Measurements from ENCODE around the gene PLIN3.
"Not testable (repeated sequence)": the region's sequence is repeated elsewhere in the genome, so short reads cannot be mapped to it uniquely, and the experiment has no call there.

Gene PLIN3, protein sequence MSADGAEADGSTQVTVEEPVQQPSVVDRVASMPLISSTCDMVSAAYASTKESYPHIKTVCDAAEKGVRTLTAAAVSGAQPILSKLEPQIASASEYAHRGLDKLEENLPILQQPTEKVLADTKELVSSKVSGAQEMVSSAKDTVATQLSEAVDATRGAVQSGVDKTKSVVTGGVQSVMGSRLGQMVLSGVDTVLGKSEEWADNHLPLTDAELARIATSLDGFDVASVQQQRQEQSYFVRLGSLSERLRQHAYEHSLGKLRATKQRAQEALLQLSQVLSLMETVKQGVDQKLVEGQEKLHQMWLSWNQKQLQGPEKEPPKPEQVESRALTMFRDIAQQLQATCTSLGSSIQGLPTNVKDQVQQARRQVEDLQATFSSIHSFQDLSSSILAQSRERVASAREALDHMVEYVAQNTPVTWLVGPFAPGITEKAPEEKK

DNA sequence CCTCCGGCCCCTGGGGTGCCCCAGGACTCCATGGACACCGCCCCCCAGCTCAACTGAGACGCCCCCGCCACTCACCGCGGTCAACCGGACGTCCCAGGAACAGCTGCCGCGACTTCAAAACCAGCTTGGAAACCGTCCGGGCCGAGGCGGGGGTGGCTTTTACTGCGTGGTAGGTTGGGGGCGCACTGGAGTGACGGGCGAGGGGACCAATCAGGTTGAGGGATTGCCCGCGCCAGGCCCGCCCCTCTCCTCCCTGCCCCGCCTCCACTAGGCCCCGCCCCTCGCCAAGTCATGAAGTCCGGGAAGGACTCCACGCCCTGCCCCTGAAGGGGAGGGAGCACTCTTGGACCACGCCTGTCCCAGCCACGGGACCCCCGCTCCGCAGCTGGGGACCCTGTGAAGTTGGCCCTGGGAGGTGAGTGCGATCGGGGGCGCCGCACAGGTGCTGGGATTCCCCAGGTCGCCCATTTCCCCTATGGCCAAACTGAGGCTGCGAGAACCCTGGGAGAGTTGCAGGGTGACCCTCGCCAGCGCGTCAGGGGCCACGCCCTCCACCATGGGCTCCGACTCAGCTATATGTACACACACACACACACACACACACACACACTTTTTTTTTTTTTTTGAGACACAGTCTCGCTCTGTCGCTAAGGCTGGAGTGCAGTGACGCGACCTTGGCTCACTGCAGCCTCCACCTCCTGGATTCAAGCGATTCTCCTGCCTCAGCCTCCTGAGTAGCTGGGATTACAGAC is at the start of gene PLIN3:
Gene PLIN3 (minus strand): TSS at position 134 of the 752 bp plus-strand sequence. CDS start 6,273 bp downstream, outside the sequence.
- peak; percentile 97 for DNase-seq

DNA sequence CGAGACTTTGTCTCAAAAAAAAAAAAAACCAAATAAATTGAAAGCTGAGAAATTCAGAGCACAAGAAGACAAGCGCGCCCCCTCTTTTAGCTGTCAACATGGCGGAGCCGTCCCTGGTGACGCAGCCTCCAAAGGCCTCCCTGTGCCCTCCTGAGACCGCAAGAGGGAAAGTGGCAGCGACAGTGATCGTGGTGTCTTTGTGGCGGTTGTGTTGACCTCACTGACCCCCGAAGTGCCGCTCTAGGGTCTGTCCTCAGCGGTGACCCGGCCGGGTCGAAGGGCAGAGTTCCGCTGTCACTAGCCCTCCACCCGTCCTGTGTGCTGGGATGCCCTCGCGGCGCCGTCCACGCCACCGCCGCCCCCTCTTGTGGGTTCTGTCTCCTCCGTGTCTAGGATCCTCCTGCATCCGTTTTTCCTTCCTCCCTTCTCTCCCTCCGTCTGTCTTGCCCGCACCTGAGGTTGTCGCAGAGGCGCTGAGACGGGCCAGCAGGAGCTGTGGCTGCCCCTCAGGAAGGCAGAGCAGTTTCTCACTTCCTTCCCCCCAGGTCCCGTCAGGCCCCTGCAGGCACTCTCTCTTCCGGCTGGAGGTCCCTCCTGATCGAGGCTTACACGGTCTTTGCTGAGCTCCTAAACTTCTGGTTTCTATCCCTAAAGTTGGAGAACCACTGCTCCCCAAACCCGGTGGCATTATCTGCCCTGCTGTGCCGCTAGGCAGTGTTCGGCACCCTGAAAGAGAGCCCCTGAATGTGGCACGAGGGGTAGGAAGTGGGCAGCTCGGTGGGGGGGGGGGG is 49.0 kb upstream of the PLIN3 start:
- DNase-seq = no peak

DNA sequence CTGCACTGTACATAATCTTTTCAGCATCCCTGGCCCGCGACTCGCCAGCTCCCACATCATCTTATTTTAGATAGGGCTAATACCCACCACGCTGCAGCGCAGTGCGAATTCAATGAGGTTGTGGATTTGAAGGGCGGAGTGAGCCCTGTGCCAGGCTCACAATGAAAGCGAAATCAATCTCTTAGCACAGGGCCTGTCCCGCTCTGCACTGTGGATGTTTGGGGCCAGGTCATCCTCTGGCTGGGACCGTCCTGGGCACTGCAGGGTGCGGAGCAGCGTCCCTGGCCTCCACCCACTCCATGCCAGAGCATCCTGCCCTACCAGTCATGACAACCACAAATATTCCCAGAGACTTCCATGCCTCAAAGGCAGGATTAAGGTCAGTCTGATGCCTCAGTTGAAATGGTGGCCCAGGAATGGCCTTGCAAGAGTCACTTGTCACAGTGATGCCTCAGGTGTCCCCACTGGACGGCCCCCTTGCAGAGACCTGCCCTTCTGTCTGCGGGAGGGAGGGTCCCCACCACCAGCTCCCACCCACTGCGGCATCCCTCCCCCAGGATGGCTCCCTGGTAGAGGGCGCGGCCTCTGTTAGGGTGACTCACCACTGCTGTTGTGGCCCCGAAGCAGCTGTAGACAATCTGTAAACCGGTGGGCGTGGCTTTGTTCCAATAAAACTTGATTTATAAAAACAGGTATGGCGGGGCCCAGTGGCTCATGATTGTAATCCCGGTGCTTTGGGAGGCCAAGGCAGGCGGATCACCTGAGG is 47.5 kb upstream of the PLIN3 start:
- no peak for DNase-seq

DNA sequence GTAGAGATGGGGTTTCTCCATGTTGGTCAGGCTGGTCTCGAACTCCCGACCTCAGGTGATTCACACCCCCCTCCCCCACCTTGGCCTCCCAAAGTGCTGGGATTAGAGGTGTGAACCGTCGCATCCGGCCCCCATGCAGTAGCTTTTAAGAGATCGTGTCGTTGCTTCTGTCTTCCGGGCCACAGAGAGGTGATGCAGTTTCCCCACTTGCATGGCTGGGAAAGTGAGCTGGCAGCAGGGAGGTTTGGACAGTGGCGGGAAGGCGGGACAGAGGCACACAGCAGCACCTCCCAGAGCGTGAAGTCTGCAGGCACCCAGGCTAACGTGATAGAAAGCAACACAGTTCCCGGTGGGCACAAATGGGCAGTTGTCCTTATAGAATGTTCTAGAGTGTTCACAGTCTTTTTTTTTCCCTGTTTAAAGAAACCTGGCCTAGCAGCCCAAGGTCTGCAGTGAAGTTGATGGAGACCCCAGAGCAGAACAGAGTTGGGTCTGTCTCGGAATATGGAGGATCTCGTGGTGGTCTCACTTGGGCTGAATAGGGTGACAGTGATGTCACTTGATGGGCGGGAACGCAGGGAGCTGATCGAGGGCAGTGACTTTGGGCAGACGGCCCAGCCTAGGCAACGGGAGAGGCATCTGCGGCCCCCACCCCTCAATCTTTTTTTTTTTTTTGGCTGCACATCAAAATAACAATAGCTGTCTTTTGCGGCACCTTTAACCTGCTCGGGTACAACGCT is 46.7 kb upstream of the PLIN3 start:
- no peak for DNase-seq

DNA sequence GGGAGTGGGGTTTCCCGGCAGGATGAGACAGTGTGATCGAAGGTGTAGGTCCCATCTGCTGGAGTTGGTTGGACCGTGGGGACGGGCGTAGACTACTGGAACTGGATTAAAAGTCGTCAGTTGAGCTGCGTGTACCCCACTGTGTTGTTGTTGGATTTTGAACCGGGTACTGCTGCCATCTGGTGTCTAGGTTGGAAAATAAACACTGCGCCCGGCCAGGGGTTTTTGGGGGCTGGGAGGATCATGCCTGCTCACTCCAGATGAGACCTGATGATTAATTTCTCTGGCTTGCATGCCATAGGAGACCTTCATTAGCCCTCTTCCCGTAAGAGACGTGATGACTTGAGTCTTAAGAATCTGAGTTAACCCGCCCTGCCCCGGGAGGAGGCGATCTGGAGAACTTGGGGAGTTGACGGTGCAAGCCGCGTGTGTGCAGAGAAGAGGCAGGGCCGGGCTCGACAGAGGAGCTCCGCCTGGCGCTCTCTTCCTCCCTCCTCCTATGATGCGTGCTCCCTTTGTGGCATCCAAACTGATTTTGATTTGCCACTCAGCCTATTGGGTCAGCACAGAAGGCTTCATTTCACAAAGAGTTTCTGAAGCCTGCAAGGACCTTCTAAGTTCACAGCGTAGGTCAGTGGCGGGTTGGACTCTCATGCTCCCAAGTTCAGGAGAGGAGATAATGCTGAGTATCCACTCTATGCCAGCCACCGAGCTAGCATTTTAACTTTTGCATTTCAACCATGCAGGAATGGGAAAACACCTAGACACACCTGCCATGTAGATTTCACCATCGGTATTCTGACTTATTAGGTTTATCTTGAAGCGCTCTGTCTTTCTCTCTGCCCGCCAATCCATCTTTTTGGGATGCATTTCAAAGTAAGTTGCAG is 44.6 kb upstream of the PLIN3 start:
- peak; percentile 79 for DNase-seq

DNA sequence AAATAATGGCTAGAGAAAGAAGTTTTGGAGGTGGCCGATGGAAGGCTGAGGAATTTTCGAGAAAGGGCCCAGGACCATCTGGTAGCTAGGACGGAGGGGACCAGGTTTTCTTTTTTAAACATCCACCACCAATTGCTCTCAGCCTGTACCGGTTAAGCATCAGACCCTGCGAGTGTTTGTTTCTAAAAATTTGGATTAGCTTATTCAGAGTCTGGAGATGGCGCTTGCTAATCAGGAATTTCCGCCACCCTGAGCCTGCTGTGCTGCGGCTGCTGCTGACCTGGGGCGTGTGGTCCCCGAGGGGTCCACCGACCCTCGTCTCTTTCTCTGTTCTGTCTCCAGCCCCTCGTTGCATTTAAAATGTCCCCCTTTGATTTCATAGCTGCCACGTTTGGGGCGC is 43.8 kb upstream of the PLIN3 start:
- no peak for DNase-seq

DNA sequence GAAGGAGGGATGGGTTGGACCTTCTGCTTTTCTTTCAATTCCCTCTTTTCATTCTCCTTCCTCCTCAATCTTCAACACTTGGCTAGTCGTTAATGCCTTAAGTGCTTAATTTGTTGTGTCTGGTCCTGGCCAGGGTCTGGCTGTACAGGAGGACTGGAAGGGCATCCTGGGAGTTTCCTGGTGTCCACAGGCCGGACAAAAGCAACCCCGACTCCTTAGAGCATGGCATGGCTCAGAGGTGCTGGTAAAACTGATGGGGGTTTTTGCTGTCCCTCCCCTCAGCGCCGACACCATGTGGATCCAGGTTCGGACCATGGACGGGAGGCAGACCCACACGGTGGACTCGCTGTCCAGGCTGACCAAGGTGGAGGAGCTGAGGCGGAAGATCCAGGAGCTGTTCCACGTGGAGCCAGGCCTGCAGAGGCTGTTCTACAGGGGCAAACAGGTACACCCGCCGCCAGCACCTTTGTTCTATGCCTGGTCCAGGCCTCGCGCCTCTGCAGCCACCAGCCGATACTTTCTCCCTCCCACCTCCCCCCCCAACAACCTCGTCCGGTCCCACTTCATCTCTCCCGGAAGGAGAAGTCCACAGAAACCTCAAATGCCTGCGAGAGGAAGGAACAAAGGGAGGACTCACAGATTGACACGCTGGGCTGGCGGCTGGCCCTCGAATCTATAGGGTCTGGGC is 43.3 kb upstream of the PLIN3 start:
- DNase-seq = no peak

DNA sequence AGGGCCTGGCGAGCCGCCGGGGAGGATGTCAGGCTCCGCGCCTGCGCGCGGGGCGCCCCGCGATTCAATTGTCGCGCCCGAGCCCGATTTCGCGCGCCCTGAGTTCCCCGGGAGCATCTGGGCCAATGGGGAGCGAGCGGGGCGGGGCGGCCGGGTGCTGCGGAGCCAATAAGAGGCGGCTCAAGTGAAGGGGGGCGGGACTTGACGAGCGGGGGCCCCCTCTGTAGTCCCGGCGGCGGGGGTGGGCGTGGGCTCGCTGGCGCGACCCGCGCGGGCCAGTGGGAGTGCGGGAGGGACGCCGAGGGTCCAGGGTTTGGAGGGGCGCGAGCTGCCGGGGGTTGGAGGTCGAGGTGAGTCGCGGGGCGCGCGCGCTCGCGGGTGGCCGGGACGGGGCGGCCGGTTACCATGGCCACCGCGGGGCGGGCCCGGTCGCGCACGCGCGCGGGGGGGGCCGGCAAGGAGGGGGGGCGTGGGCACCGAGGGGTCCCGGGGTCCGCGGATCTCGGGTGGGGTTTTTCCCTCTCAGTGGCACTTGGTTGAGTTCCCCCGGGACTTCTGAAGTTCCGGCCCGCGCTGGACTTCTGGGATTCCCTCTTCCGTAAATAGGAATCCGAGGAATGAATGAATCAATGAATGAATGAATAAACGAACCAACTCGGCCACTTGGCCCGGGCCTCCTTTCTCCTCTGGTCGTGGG is 42.6 kb upstream of the PLIN3 start:
- DNase-seq = peak; percentile 95

DNA sequence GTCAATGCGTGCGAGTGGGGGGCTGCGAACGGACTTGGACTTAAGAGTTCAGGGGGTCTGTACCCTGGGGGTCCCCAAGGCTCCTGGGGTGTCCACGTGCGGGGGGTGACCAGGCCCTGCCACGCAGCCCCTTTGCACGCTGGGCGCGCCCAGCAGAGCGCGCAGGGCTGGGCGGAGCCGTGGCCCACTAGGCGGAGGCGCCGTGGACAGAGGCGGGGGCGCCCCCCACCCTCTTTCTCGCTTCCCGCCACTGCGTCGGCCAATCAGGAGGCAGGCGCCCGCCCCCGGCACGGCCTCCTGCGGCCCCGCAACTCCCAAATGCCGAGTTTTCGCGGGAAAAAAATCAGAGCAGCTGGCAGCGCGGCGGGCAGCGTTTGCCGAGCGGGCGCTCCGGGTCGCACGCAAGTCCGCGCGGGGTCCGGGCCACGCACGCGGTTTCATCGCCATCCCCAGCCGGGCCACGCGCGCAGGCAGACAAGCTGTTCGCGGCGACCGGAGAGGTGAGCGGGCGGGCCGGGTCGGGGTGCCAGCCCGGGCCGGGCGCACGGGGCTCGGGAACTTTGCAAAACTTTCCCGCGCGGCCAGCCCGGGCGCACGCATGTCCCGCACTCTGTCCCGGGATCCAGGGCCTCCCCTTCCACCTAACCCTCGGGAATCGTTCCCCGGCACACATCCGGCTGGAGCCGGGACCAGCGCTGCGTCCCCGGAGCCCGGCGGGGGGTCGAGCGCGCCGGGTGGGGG is 41.9 kb upstream of the PLIN3 start, which contains the start of gene UHRF1:
Gene UHRF1 (plus strand): TSS at position 346 of the 741 bp plus-strand sequence. CDS start 1,385 bp downstream, outside the sequence.
- DNase-seq = peak; percentile 76

DNA sequence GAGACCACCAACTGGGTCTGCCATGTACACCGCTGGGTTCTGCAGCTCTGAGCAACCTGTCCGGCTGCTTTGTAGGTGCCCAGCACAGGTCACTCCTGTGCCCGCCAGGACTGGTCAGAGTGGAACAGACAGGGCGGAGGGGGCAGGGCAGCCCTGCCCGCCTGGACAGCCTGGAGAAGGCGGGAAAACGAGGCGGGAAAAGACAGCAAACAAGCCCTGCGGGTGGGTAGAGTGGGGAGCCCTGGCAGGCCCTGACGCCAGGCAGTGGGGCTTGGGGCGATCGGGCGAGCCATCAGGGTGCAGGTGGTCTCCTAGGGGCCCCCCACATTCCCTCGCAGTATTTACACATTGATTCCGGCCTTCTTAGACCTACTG is 41.3 kb upstream of the PLIN3 start:
- no peak for DNase-seq

DNA sequence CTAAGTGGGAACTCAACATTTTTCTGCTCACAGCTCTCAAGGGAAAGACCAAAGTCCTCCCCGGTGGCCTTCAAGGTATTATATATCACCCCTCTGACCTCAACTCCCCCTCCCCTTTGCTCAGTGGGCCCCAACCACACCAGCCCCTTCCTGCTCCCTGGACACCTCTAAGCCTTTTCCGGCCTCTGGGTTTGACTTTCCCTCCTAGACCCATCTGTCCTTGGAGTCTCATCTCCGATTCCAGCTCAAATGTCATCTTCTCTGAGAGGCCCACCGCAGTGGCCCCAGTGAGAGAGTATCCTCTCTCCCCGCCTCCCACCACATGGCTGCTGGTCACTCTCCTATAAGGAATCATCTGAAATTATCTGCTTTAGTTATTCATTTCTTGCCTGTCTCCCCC is 40.9 kb upstream of the PLIN3 start:
- no peak for DNase-seq

DNA sequence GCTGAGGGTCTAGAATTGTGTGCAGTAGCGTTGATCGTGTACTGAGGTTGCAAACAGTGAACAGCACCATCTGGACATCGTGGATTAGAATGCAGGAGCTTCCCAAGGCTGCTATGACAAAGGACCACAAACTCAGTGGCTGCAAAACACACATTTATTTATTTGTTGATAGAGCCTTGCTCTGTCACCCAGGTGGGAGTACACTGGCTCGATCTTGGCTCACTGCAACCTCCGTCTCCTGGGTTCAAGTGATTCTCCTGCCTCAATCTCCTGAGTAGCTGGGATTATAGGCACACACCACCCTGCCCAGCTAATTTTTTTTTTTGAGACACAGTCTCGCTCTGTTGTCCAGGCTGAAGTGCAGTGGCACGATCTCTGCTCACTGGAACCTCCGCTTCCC is 39.5 kb upstream of the PLIN3 start:
- no peak for DNase-seq

DNA sequence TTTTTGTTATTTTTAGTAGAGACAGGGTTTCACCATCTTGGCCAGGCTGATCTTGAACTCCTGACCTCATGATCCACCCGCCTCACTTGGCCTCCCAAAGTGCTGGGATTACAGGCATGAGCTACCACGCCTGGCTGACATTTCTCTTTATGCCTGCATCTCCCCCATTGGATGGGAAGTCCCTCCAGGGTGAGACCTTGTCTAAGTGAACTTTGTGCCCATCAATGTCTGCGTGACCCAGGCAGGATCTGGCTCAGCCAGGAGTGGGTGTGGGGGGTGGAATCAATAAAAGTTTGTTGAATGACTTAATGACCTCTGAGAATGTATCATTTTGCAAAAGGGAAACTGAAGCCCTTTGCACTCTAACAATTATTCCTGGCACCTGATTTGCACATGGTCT is 37.0 kb upstream of the PLIN3 start:
- DNase-seq = no peak

DNA sequence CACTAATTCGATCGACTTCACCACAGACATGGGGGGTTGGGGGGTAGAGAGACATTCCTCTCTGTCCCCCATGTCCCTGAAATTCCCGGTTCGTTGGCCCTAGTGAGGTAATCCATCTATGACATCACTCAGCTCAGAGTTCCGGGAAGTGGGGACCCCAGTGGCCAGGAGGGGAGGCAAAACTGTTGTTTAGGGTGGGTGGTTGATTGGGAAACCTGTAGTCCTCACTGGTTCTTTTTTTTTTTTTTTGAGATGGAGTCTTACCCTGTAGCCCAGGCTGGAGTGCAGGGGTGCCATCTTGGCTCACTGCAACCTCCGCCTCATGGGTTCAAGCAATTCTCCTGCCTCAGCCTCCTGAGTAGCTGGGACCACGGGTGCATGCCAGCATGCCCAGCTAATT is 35.3 kb upstream of the PLIN3 start, which contains the start of gene ARRDC5:
Gene ARRDC5 (minus strand): TSS at position 101 of the 400 bp plus-strand sequence. CDS start 71 bp downstream, at position 30.
- no peak for DNase-seq

DNA sequence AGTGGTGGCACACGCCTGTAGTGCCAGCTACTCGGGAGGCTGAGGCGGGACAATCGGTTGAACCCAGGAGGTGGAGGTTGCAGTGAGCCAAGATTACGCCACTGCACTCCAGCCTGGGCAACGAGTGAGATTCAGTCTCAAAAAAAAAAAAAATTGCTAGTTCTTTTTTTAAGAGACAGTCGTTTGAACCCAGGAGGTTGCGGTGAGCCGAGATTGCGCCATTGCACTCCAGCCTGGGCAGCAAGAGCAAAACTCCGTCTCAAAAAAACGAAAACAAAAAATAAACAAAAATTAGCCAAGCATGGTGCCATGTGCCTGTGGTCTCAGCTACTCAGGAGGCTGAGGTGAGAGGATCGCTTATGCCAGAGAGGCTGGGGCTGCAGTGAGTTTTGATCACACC is 33.4 kb upstream of the PLIN3 start:
- not testable (repeated sequence) for DNase-seq

DNA sequence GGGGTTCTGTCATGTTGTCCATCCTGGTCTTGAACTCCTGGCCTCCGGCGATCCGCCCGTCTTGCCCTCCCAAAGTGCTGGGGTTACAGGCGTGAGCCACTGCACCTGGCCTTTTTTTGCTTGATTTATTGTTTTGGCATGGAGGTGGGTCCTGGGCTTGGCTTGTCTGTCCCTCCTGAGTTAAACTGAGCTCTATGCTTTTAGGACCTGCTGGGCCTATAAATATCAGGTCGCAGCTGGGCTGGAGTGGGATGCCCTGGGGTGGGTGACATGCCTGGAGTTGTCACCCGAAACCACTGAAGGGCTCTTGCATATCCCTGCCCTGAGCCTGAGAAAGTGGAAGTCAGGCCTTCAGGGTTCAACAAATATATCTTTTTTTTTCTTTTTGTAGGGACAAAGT is 29.7 kb upstream of the PLIN3 start:
- DNase-seq = peak; percentile 37

DNA sequence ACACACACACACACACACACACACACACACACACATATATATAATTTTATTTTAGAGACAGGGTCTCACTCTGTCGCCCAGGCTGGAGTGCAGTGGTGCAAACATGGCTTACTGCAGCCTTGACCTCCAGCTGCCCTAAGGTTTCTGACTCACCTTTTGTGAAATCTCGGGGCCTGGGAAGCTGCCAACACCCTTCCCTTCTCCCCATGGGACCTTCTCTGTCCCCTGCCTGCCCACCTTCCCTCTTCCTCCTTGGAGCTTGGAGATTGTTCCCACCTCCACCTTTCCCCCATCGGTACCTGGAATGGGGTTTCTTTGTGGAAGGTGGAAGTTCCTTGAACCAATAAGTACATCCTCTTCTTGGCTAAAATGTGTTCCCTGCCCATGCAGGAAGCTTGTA is 28.9 kb upstream of the PLIN3 start:
- DNase-seq = no peak

DNA sequence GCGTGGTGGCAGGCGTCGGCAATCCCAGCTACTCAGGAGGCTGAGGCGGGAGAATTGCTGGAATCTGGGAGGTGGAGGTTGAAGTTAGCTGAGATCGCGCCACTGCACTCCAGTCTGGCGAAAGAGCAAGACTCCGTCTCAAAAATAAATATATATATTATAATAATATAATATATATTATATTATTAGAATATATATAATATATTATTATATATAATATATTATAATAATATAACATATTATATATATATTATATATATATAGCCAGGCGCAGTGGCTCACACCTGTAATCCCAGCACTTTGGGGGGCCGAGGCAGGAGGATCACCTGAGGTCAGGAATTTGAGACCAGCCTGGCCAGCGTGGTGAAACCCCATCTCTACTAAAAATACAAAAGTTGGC is 25.5 kb upstream of the PLIN3 start:
- DNase-seq = not testable (repeated sequence)

Data from left hindlimb (tissue), 1 donor.